ENCODE results near the gene ATP1B2. TPM values are rescaled to one million over a fixed set of nuclear protein-coding genes. Genes with fewer than 3 reads are reported as not detected.
A peak's percentile ranks its signal among the peaks of the same experiment; 100 is the strongest.

Gene ATP1B2
- total and polyA plus RNA-seq, 7 donors = 0.36 to 5.7 (median 0.85) TPM

- H3K27ac ChIP-seq = no peak overlapping the region
- ATAC-seq = no peak
- intact Hi-C loops (cut with DNase I) = no loop called here
Measured at GRCh38 chr17:7651665-7652387, 1.1 kb downstream of the ATP1B2 start.

GRCh38 chr17:7652388-7653356 lies 1.9 kb downstream of the ATP1B2 start:
- TF ChIP-seq, protein P1, sequence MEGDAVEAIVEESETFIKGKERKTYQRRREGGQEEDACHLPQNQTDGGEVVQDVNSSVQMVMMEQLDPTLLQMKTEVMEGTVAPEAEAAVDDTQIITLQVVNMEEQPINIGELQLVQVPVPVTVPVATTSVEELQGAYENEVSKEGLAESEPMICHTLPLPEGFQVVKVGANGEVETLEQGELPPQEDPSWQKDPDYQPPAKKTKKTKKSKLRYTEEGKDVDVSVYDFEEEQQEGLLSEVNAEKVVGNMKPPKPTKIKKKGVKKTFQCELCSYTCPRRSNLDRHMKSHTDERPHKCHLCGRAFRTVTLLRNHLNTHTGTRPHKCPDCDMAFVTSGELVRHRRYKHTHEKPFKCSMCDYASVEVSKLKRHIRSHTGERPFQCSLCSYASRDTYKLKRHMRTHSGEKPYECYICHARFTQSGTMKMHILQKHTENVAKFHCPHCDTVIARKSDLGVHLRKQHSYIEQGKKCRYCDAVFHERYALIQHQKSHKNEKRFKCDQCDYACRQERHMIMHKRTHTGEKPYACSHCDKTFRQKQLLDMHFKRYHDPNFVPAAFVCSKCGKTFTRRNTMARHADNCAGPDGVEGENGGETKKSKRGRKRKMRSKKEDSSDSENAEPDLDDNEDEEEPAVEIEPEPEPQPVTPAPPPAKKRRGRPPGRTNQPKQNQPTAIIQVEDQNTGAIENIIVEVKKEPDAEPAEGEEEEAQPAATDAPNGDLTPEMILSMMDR (IDR thresholded peaks at IDR 0.05) = no peak
- 53 to 59% (median 57%) methylated on average over 12 of the region's 12 CpGs for WGBS, 3 donors

More at GRCh38 chr17:7651665-7652387, 1.1 kb downstream of the ATP1B2 start:
- 6 to 17% (median 11%) methylated on average over 16 to 53 of the region's 54 CpGs for WGBS, 3 donors
- TF ChIP-seq, protein P1 (IDR thresholded peaks at IDR 0.05) = no peak
- no peaks in the 10 kb centered on the region for H3K9me3 ChIP-seq
- no peaks in the 10 kb centered on the region for H3K36me3 ChIP-seq (ENCODE audit: insufficient read depth in 1 of 2, low read depth in 1 of 2)
- DNase-seq = no peak
- peaks cover 14% of the 10 kb centered on the region for H3K4me1 ChIP-seq
- peaks cover 0 to 58% (median 10%) of the 10 kb centered on the region in 3 donors for H3K27me3 ChIP-seq (ENCODE audit: insufficient read depth in 3 of 3, low read length in 2 of 3)
- H3K4me3 ChIP-seq = peak overlapping the region; percentile 67

DNA sequence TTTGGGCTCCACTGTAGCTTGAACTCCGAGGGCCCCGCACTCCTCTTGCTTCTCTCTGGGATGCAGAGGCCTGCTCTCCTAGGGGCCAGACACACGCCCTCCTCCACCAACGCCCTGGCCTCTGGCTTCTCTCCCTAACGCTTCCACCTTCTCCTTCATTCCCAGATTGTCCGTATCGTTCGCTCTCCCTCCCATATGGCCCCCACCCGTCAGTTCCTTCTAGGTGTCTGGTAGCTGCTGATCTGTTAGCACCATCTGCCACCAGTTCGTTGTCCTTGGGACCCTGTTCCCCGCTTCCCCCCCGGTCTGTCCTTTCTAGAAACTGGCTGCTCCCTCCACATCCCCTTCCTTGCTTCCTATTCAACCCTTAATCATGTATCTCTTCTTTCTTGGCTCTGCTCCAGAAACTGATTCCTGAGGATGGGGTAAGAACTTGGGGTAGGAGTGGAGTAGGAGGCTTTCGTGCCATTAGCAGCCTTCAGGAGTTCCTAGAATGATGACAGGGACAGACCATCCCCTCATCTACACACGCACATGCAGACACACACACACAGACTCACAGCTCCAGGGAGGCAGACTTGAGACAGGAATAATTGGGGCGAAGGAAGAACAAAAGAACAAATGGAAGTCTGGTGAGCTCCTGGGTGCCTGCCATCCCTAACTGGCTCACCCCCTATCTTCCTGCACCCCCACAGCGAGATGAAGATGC lies 4.3 kb downstream of the ATP1B2 start:
- peaks cover 0 to 32% (median 10%) of the 10 kb centered on the region in 3 donors for H3K27me3 ChIP-seq (ENCODE audit: insufficient read depth in 3 of 3, low read length in 2 of 3)
- 74 to 84% (median 78%) methylated on average over 16 of the region's 16 CpGs for WGBS, 3 donors
- intact Hi-C loops (cut with DNase I) = no loop called here
- no peak overlapping the region for H3K4me3 ChIP-seq
- ATAC-seq = no peak
- no peak for DNase-seq
- H3K27ac ChIP-seq = no peak overlapping the region
- TF ChIP-seq, protein P1 (IDR thresholded peaks at IDR 0.05) = no peak
- H3K36me3 ChIP-seq (ENCODE audit: insufficient read depth in 1 of 2, low read depth in 1 of 2) = no peaks in the 10 kb centered on the region
- no peaks in the 10 kb centered on the region for H3K9me3 ChIP-seq
- peaks cover 14% of the 10 kb centered on the region for H3K4me1 ChIP-seq

More at GRCh38 chr17:7652388-7653356, 1.9 kb downstream of the ATP1B2 start:
- ATAC-seq (no peak), DNase-seq (no peak)
- Histone ChIP-seq H3K36me3 (ENCODE audit: insufficient read depth in 1 of 2, low read depth in 1 of 2) (no peaks in the 10 kb centered on the region), H3K27me3 (ENCODE audit: insufficient read depth in 3 of 3, low read length in 2 of 3) (peaks cover 0 to 50% (median 10%) of the 10 kb centered on the region in 3 donors), H3K4me1 (peaks cover 14% of the 10 kb centered on the region), H3K4me3 (no peak overlapping the region), H3K27ac (no peak overlapping the region), H3K9me3 (no peaks in the 10 kb centered on the region)
- intact Hi-C loops (cut with DNase I) = no loop called here

- Histone ChIP-seq H3K4me1 (peaks cover 10% of the 10 kb centered on the region), H3K27me3 (ENCODE audit: insufficient read depth in 3 of 3, low read length in 2 of 3) (peaks cover 0 to 26% (median 10%) of the 10 kb centered on the region in 3 donors), H3K4me3 (no peak overlapping the region), H3K27ac (no peak overlapping the region), H3K36me3 (ENCODE audit: insufficient read depth in 1 of 2, low read depth in 1 of 2) (no peaks in the 10 kb centered on the region), H3K9me3 (no peaks in the 10 kb centered on the region)
- 90% methylated on average over 17 of the region's 17 CpGs for WGBS, 3 donors
- TF ChIP-seq, protein P1 (IDR thresholded peaks at IDR 0.05) = no peak
- DNase-seq = no peak
- intact Hi-C loops (cut with DNase I) = no loop called here
- ATAC-seq = no peak
Measured at GRCh38 chr17:7655541-7655840, 4.8 kb downstream of the ATP1B2 start.
